ENCODE results near the gene PHACTR1. TPM values are rescaled to one million over a fixed set of nuclear protein-coding genes. Genes with fewer than 3 reads are reported as not detected.

PHACTR1 gene
- polyA plus RNA-seq, 1 of the 3 experiments (the other 2 are of a cell fraction), result 0.12 TPM

DNA sequence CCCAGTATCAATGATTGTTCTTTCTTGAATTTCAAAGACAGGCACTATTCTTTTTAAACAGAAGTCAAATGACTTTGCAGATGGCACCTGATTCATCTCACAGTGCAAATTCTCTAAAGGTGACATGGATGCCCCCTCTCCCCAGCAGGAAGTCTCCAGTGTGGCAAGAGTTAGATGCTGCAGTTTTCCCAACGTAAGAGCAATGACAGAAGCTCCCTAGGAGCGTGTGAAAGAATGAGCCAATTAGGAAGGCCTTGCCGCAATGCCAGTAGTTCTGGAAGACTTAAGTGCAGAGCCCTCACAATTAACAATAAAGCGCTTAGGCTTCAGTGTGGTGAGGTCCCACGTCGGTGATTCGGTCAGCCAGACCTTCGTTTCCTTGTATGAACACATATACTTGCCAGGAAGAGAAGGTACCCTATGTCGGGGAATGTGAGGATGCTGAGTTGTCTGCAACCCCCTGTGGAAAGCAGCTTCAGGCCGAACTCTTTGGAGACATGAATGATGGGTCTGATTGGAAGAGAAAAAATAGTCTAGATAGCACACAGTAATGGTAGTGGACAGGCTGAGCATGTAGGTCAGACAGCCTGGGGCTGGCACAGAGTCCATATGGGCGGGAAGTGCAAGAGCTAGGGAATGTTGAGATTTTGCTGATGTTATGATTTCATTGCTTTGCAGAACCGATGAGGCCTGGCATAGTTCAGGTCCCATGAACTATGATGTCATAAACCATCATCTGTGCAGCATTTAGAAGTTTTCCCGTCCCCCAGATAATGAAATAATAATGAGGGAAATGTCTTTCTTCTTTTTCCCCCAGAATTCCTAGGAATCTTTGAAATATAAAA, 132.6 kb downstream of the PHACTR1 start (continued):
- TF ChIP-seq, protein P1, sequence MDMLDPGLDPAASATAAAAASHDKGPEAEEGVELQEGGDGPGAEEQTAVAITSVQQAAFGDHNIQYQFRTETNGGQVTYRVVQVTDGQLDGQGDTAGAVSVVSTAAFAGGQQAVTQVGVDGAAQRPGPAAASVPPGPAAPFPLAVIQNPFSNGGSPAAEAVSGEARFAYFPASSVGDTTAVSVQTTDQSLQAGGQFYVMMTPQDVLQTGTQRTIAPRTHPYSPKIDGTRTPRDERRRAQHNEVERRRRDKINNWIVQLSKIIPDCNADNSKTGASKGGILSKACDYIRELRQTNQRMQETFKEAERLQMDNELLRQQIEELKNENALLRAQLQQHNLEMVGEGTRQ (IDR thresholded peaks at IDR 0.05; ENCODE audit: borderline replicate concordance, low read depth, low read length), result no peak
- TF ChIP-seq, protein P2, sequence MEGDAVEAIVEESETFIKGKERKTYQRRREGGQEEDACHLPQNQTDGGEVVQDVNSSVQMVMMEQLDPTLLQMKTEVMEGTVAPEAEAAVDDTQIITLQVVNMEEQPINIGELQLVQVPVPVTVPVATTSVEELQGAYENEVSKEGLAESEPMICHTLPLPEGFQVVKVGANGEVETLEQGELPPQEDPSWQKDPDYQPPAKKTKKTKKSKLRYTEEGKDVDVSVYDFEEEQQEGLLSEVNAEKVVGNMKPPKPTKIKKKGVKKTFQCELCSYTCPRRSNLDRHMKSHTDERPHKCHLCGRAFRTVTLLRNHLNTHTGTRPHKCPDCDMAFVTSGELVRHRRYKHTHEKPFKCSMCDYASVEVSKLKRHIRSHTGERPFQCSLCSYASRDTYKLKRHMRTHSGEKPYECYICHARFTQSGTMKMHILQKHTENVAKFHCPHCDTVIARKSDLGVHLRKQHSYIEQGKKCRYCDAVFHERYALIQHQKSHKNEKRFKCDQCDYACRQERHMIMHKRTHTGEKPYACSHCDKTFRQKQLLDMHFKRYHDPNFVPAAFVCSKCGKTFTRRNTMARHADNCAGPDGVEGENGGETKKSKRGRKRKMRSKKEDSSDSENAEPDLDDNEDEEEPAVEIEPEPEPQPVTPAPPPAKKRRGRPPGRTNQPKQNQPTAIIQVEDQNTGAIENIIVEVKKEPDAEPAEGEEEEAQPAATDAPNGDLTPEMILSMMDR (IDR thresholded peaks at IDR 0.05), result no peak
- TF ChIP-seq FOSL2 (IDR thresholded peaks at IDR 0.05; ENCODE audit: borderline replicate concordance, low read depth) (no peak), POLR2AphosphoS5 (IDR thresholded peaks at IDR 0.05; ENCODE audit: low read depth, low read length) (no peak), EZH2phosphoT487 (IDR thresholded peaks at IDR 0.05; ENCODE audit: borderline replicate concordance, low read depth) (no peak), RCOR1 (IDR thresholded peaks at IDR 0.05; ENCODE audit: low read length) (no peak), TCF12 (IDR thresholded peaks at IDR 0.05) (no peak), EP300 (IDR thresholded peaks at IDR 0.05; ENCODE audit: borderline replicate concordance in 1 of 2, low read depth in 1 of 2, low read length in 1 of 2) (no peak), TAF1 (IDR thresholded peaks at IDR 0.05; ENCODE audit: borderline replicate concordance, low read depth, low read length) (no peak)
- TF ChIP-seq, protein P3, sequence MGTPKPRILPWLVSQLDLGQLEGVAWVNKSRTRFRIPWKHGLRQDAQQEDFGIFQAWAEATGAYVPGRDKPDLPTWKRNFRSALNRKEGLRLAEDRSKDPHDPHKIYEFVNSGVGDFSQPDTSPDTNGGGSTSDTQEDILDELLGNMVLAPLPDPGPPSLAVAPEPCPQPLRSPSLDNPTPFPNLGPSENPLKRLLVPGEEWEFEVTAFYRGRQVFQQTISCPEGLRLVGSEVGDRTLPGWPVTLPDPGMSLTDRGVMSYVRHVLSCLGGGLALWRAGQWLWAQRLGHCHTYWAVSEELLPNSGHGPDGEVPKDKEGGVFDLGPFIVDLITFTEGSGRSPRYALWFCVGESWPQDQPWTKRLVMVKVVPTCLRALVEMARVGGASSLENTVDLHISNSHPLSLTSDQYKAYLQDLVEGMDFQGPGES (IDR thresholded peaks at IDR 0.05; ENCODE audit: low read depth, low read length), result no peak

DNA sequence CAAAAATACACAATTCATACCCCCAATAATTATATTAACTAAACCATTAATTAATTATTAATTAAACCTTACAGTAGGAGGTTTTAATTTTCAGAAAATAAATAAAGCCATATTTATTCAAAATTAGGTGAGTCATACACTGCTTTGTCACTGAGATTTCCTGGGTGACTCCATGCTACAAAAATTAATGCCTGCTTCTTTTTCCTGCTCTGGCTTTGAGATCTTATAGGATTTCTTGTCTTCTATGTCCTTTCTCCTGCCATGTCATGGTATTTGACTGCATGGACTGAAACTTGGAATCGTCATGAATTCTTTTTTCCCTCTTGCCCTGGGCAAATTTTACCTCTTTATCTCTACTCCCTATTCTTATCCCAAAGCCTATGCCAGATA, 133.2 kb downstream of the PHACTR1 start:
- H2AFZ ChIP-seq (ENCODE audit: low read depth), result no peak overlapping the region
- peaks cover 0 to 6% of the 10 kb centered on the region in 2 experiments; a peak in 2 of 4 replicates for H3K4me1 ChIP-seq (ENCODE audit: control insufficient read depth in 1 of 2, insufficient read depth in 2 of 2, low read depth in 1 of 2, low read length in 1 of 2)
- no peaks in the 10 kb centered on the region for H3K9me3 ChIP-seq
- DNase-seq, result no peak
- ChIA-PET CTCF (no interaction called here), POLR2A (no interaction called here)
- no peak overlapping the region for H3K4me2 ChIP-seq
- H3K36me3 ChIP-seq (replicated peaks in 1 of 2; ENCODE audit: control insufficient read depth in 1 of 2, insufficient read depth in 2 of 2, low read length in 1 of 2), result no peaks in the 10 kb centered on the region
- H3F3A ChIP-seq (replicated peaks; ENCODE audit: insufficient read depth), result no peaks in the 10 kb centered on the region
- H3K79me2 ChIP-seq (ENCODE audit: insufficient read depth), result no peaks in the 10 kb centered on the region
- H3K4me3 ChIP-seq (ENCODE audit: low read depth in 2 of 2, low read length in 1 of 2), result no peak overlapping the region
- no peaks in the 10 kb centered on the region for H3K27me3 ChIP-seq (ENCODE audit: insufficient read depth)
- no peak overlapping the region for H3K9ac ChIP-seq
- TF ChIP-seq RCOR1 (IDR thresholded peaks at IDR 0.05; ENCODE audit: low read length) (no peak), RXRA (IDR thresholded peaks at IDR 0.05; ENCODE audit: borderline replicate concordance, low read depth) (no peak), FOXM1 (IDR thresholded peaks at IDR 0.05; ENCODE audit: low read depth) (no peak), NRF1 (IDR thresholded peaks at IDR 0.05; ENCODE audit: low read depth, low read length) (no peak), NFIC (IDR thresholded peaks at IDR 0.05; ENCODE audit: borderline replicate concordance) (no peak), EP300 (IDR thresholded peaks at IDR 0.05; ENCODE audit: borderline replicate concordance in 1 of 2, low read depth in 1 of 2, low read length in 1 of 2) (no peak), JUND (IDR thresholded peaks at IDR 0.05) (no peak), TAF1 (IDR thresholded peaks at IDR 0.05; ENCODE audit: borderline replicate concordance, low read depth, low read length) (no peak), ELF1 (IDR thresholded peaks at IDR 0.05) (no peak), TEAD4 (IDR thresholded peaks at IDR 0.05; ENCODE audit: borderline replicate concordance, insufficient read depth) (no peak), TCF12 (IDR thresholded peaks at IDR 0.05) (no peak), FOSL2 (IDR thresholded peaks at IDR 0.05; ENCODE audit: borderline replicate concordance, low read depth) (no peak), GATA2 (CRISPR knock-in tag; IDR thresholded peaks at IDR 0.05) (no peak), RFX5 (IDR thresholded peaks at IDR 0.05; ENCODE audit: low read length) (no peak)
- TF ChIP-seq, protein P4, sequence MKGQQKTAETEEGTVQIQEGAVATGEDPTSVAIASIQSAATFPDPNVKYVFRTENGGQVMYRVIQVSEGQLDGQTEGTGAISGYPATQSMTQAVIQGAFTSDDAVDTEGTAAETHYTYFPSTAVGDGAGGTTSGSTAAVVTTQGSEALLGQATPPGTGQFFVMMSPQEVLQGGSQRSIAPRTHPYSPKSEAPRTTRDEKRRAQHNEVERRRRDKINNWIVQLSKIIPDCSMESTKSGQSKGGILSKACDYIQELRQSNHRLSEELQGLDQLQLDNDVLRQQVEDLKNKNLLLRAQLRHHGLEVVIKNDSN (IDR thresholded peaks at IDR 0.05; ENCODE audit: borderline replicate concordance, low read depth), result no peak
- TF ChIP-seq, protein P5, sequence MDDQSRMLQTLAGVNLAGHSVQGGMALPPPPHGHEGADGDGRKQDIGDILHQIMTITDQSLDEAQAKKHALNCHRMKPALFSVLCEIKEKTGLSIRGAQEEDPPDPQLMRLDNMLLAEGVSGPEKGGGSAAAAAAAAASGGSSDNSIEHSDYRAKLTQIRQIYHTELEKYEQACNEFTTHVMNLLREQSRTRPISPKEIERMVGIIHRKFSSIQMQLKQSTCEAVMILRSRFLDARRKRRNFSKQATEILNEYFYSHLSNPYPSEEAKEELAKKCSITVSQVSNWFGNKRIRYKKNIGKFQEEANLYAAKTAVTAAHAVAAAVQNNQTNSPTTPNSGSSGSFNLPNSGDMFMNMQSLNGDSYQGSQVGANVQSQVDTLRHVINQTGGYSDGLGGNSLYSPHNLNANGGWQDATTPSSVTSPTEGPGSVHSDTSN (IDR thresholded peaks at IDR 0.05), result no peak
- TF ChIP-seq, protein P6, sequence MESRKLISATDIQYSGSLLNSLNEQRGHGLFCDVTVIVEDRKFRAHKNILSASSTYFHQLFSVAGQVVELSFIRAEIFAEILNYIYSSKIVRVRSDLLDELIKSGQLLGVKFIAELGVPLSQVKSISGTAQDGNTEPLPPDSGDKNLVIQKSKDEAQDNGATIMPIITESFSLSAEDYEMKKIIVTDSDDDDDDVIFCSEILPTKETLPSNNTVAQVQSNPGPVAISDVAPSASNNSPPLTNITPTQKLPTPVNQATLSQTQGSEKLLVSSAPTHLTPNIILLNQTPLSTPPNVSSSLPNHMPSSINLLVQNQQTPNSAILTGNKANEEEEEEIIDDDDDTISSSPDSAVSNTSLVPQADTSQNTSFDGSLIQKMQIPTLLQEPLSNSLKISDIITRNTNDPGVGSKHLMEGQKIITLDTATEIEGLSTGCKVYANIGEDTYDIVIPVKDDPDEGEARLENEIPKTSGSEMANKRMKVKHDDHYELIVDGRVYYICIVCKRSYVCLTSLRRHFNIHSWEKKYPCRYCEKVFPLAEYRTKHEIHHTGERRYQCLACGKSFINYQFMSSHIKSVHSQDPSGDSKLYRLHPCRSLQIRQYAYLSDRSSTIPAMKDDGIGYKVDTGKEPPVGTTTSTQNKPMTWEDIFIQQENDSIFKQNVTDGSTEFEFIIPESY (IDR thresholded peaks at IDR 0.05; ENCODE audit: borderline replicate concordance, low read depth), result no peak
- 11% methylated on average over 1 of the region's 1 CpG for WGBS (ENCODE audit: low lambda C conversion rate)
- no peaks in the 10 kb centered on the region for H4K20me1 ChIP-seq (ENCODE audit: insufficient read depth)
- H3K27ac ChIP-seq (ENCODE audit: low read depth in 2 of 2, low read length in 1 of 2), result no peak overlapping the region
- H3K9me2 ChIP-seq, result no peaks in the 10 kb centered on the region

All from SK-N-SH (cell line).